HG03469 (cell line): ENCODE results near the gene FER1L5.
"Not testable (repeated sequence)": the region's sequence is repeated elsewhere in the genome, so short reads cannot be mapped to it uniquely, and the experiment has no call there.

ENCODE experiments used
- ATAC-seq: cut with Tn5 transposase; IDR thresholded peaks from one replicate; pipeline ENCODE4 v1.9.1; 2021; ENCODE audit warnings: mild to moderate bottlenecking, moderate library complexity, moderate number of reproducible peaks; ENCODE audit not compliant: unreplicated experiment

The FER1L5 gene

GRCh38 chr2:96633641-96634040, 8.9 kb upstream of the FER1L5 start:
- ATAC-seq, result no peak

- no peak for ATAC-seq
Measured at GRCh38 chr2:96636551-96637171, 5.9 kb upstream of the FER1L5 start.

GRCh38 chr2:96637385-96638143, 5.0 kb upstream of the FER1L5 start:
- peak; percentile 60 for ATAC-seq

GRCh38 chr2:96638144-96639121, 4.1 kb upstream of the FER1L5 start, which contains the start of gene KANSL3:
KANSL3 (minus strand) TSS chr2:96638312; CDS start chr2:96637135, 1,177 bp downstream.
- ATAC-seq, result peak; percentile 71

- ATAC-seq, result no peak
Measured at GRCh38 chr2:96647681-96648080, 5.1 kb downstream of the FER1L5 start.

- no peak for ATAC-seq
Measured at GRCh38 chr2:96648306-96648930, 5.9 kb downstream of the FER1L5 start.

- no peak for ATAC-seq
Measured at GRCh38 chr2:96649342-96649741, 6.8 kb downstream of the FER1L5 start.

- no peak for ATAC-seq
Measured at GRCh38 chr2:96651793-96652192, 9.2 kb downstream of the FER1L5 start.

- ATAC-seq, result not testable (repeated sequence)
Measured at GRCh38 chr2:96654791-96655190, 12.2 kb downstream of the FER1L5 start.

- no peak for ATAC-seq
Measured at GRCh38 chr2:96655526-96655925, 13.0 kb downstream of the FER1L5 start.

- no peak for ATAC-seq
Measured at GRCh38 chr2:96656540-96656939, 14.0 kb downstream of the FER1L5 start.

- no peak for ATAC-seq
Measured at GRCh38 chr2:96661324-96661723, 18.8 kb downstream of the FER1L5 start.

- ATAC-seq, result no peak
Measured at GRCh38 chr2:96662360-96662759, 19.8 kb downstream of the FER1L5 start.

GRCh38 chr2:96663177-96663576, 20.6 kb downstream of the FER1L5 start:
- no peak for ATAC-seq

- ATAC-seq, result no peak
Measured at GRCh38 chr2:96663829-96664228, 21.3 kb downstream of the FER1L5 start.

- ATAC-seq, result no peak
Measured at GRCh38 chr2:96664366-96664925, 21.9 kb downstream of the FER1L5 start.

- no peak for ATAC-seq
Measured at GRCh38 chr2:96665083-96665569, 22.6 kb downstream of the FER1L5 start.

GRCh38 chr2:96665717-96666116, 23.2 kb downstream of the FER1L5 start:
- ATAC-seq, result not testable (repeated sequence)

- no peak for ATAC-seq
Measured at GRCh38 chr2:96668771-96669170, 26.2 kb downstream of the FER1L5 start.

GRCh38 chr2:96669539-96670215, 27.1 kb downstream of the FER1L5 start:
- no peak for ATAC-seq
